Measurements from ENCODE around the gene PEF1. TPM values are rescaled to one million over a fixed set of nuclear protein-coding genes. Genes with fewer than 3 reads are reported as not detected.

Gene PEF1
- 10 to 100 TPM; 47.2 to 57.2 TPM for total RNA-seq
- long read RNA-seq, transcript PEF1-201 (5 exons, 1,629 nt), result major isoform, 82 of 104 reads
- long read RNA-seq, partial matches to known transcripts, result 13 of 104 reads
- long read RNA-seq, other reads (novel, unspliced or antisense), result 8 of 104 reads

GRCh38 chr1:31644560-31645273 is at the start of gene PEF1:
Gene PEF1, minus strand, starts transcription at chr1:31644876. Its CDS starts 12 bp downstream, at chr1:31644864.
- intact Hi-C loops (cut with DNase I, micrococcal nuclease), result no loop called here
- ATAC-seq (peak; percentile 92), DNase-seq (peak; percentile 99 to 100)

- DNase-seq (peak in 1 of 2 donors; percentile 22), ATAC-seq (no peak)
- intact Hi-C loops (cut with DNase I, micrococcal nuclease), result no loop called here
Observed at GRCh38 chr1:31693231-31693630, 48.6 kb upstream of the PEF1 start.

GRCh38 chr1:31691951-31692350 is 47.3 kb upstream of the PEF1 start:
- no peak for ATAC-seq
- intact Hi-C loops (cut with DNase I, micrococcal nuclease), result no loop called here

GRCh38 chr1:31691446-31691845 is 46.8 kb upstream of the PEF1 start:
- ATAC-seq, result no peak
- intact Hi-C loops (cut with DNase I, micrococcal nuclease), result no loop called here
- no peak for DNase-seq

More at GRCh38 chr1:31691951-31692350, 47.3 kb upstream of the PEF1 start:
- no peak for DNase-seq

- DNase-seq, result no peak
- ATAC-seq, result no peak
- intact Hi-C loops (cut with DNase I, micrococcal nuclease), result no loop called here
Observed at GRCh38 chr1:31690921-31691320, 46.2 kb upstream of the PEF1 start.

- ATAC-seq (no peak), DNase-seq (no peak)
- intact Hi-C loops (cut with DNase I, micrococcal nuclease), result no loop called here
Observed at GRCh38 chr1:31689854-31690253, 45.2 kb upstream of the PEF1 start.

GRCh38 chr1:31689379-31689778 is 44.7 kb upstream of the PEF1 start:
- DNase-seq, result no peak
- intact Hi-C loops (cut with DNase I, micrococcal nuclease), result no loop called here
- ATAC-seq, result no peak

GRCh38 chr1:31688233-31688918 is 43.7 kb upstream of the PEF1 start:
- DNase-seq (peak in 1 of 2 donors; percentile 32), ATAC-seq (peak; percentile 56)
- intact Hi-C loops (cut with DNase I, micrococcal nuclease), result no loop called here

GRCh38 chr1:31687601-31688000 is 42.9 kb upstream of the PEF1 start:
- intact Hi-C loops (cut with DNase I, micrococcal nuclease), result no loop called here
- ATAC-seq (no peak), DNase-seq (peak in 1 of 2 donors; percentile 23)

GRCh38 chr1:31685795-31686194 is 41.1 kb upstream of the PEF1 start:
- intact Hi-C loops (cut with DNase I, micrococcal nuclease), result no loop called here
- DNase-seq (no peak), ATAC-seq (no peak)

- DNase-seq (peak; percentile 27 to 63), ATAC-seq (peak; percentile 88)
- intact Hi-C loops (cut with DNase I, micrococcal nuclease), result no loop called here
Observed at GRCh38 chr1:31683997-31684396, 39.3 kb upstream of the PEF1 start.

- no peak for ATAC-seq
- intact Hi-C loops (cut with DNase I, micrococcal nuclease), result no loop called here
- no peak for DNase-seq
Observed at GRCh38 chr1:31681415-31681814, 36.7 kb upstream of the PEF1 start.

- ATAC-seq, result no peak
- DNase-seq, result no peak
- intact Hi-C loops (cut with DNase I, micrococcal nuclease), result no loop called here
Observed at GRCh38 chr1:31679676-31680230, 35.1 kb upstream of the PEF1 start.

- ATAC-seq (no peak), DNase-seq (no peak)
- intact Hi-C loops (cut with DNase I, micrococcal nuclease), result no loop called here
Observed at GRCh38 chr1:31679091-31679490, 34.4 kb upstream of the PEF1 start.

- DNase-seq (no peak), ATAC-seq (no peak)
- intact Hi-C loops (cut with DNase I, micrococcal nuclease), result no loop called here
Observed at GRCh38 chr1:31678681-31679080, 34.0 kb upstream of the PEF1 start.

GRCh38 chr1:31677949-31678348 is 33.3 kb upstream of the PEF1 start:
- no peak for ATAC-seq
- DNase-seq, result no peak
- intact Hi-C loops (cut with DNase I, micrococcal nuclease), result no loop called here

- intact Hi-C loops (cut with DNase I, micrococcal nuclease), result no loop called here
- no peak for ATAC-seq
- no peak for DNase-seq
Observed at GRCh38 chr1:31677401-31677800, 32.7 kb upstream of the PEF1 start.

- intact Hi-C loops (cut with DNase I, micrococcal nuclease), result no loop called here
- no peak for DNase-seq
- no peak for ATAC-seq
Observed at GRCh38 chr1:31675756-31676155, 31.1 kb upstream of the PEF1 start.

- DNase-seq, result no peak
- intact Hi-C loops (cut with DNase I, micrococcal nuclease), result no loop called here
- ATAC-seq, result no peak
Observed at GRCh38 chr1:31675161-31675560, 30.5 kb upstream of the PEF1 start.

- intact Hi-C loops (cut with DNase I, micrococcal nuclease), result no loop called here
- no peak for DNase-seq
- no peak for ATAC-seq
Observed at GRCh38 chr1:31674626-31675025, 29.9 kb upstream of the PEF1 start.

Measured in left colon (tissue), 2 donors.